ENCODE data around the gene AMMECR1. TPM values are rescaled to one million over a fixed set of nuclear protein-coding genes. Genes with fewer than 3 reads are reported as not detected.

AMMECR1 gene
- total and polyA plus RNA-seq, 2 of the 8 experiments (the other 6 are each of a cell fraction or from before 2014, with no cell fraction given) = 10.2 to 21.2 TPM

- Histone ChIP-seq H2BK120ac (replicated peaks; ENCODE audit: low read depth, low read length) (no peak overlapping the region), H3K79me2 (ENCODE audit: control insufficient read depth in 1 of 2, insufficient read depth in 2 of 2, low read length in 2 of 2) (no peaks in the 10 kb centered on the region), H4K20me1 (replicated peaks in 1 of 2; ENCODE audit: control insufficient read depth in 1 of 2, insufficient read depth in 2 of 2, low read length in 2 of 2) (no peaks in the 10 kb centered on the region), H4K91ac (replicated peaks; ENCODE audit: insufficient read length, low read length) (no peak overlapping the region), H2AK5ac (ENCODE audit: low read depth, low read length) (no peak overlapping the region), H2AFZ (ENCODE audit: low read length) (no peak overlapping the region), H3K14ac (ENCODE audit: insufficient read length) (no peak overlapping the region), H3K4ac (replicated peaks; ENCODE audit: insufficient read length, low read depth, low read length) (no peak overlapping the region), H3K9me3 (ENCODE audit: insufficient read depth in 2 of 2, low read depth in 1 of 2, low read length in 1 of 2) (no peaks in the 10 kb centered on the region), H3K36me3 (ENCODE audit: control insufficient read depth in 2 of 4, insufficient read depth in 4 of 4, low read length in 3 of 4) (no peaks in the 10 kb centered on the region), H4K5ac (ENCODE audit: insufficient read length, low read depth, low read length) (no peak overlapping the region), H3K9ac (replicated peaks in 1 of 4; ENCODE audit: extremely low read depth in 1 of 4, low read depth in 3 of 4, low read length in 3 of 4) (no peak overlapping the region), H3K23me2 (ENCODE audit: low read depth, low read length) (no peaks in the 10 kb centered on the region), H2BK15ac (ENCODE audit: low read length) (no peak overlapping the region), H3K18ac (ENCODE audit: extremely low read depth, low read length) (no peak overlapping the region), H3K4me3 (ENCODE audit: extremely low read depth in 1 of 4, insufficient read depth in 2 of 4, low read depth in 3 of 4, low read length in 4 of 4) (no peak overlapping the region), H3K23ac (ENCODE audit: insufficient read length) (no peak overlapping the region), H3K79me1 (ENCODE audit: low read depth, low read length) (no peaks in the 10 kb centered on the region), H2BK12ac (ENCODE audit: low read depth, low read length) (no peak overlapping the region), H3K27me3 (replicated peaks in 1 of 4; ENCODE audit: control insufficient read depth in 3 of 4, extremely low read depth in 1 of 4, insufficient read depth in 3 of 4, low read length in 3 of 4) (no peaks in the 10 kb centered on the region), H4K8ac (ENCODE audit: extremely low read depth, insufficient read depth, low read length) (no peak overlapping the region), H3K4me1 (replicated peaks in 1 of 4; ENCODE audit: control insufficient read depth in 3 of 4, insufficient read depth in 4 of 4, low read length in 3 of 4) (no peaks in the 10 kb centered on the region), H3K4me2 (ENCODE audit: insufficient read depth in 1 of 2, low read depth in 2 of 2, low read length in 2 of 2) (no peak overlapping the region), H3K56ac (replicated peaks; ENCODE audit: insufficient read length, low read depth, low read length) (no peak overlapping the region), H2BK20ac (ENCODE audit: low read length) (no peak overlapping the region), H3K27ac (ENCODE audit: low read depth, low read length) (no peak overlapping the region), H2BK5ac (ENCODE audit: low read depth, low read length) (no peak overlapping the region)
- POLR2A ChIA-PET (ENCODE audit: partially characterized antibody) = no interaction called here
- CTCF ChIA-PET (ENCODE audit: partially characterized antibody) = interaction anchor here (0.7 kb wide), 1 partner anchor 71 kb away, joined by 3 read pairs; no protein-coding TSS in a partner anchor
- no peak for FAIRE-seq
- WGBS, 2 experiments (ENCODE audit: extremely low coverage in 1 of 2, insufficient coverage in 1 of 2, insufficient read length in 1 of 2, insufficient replicate concordance in 2 of 2, low coverage in 1 of 2, low lambda C conversion rate in 2 of 2, missing lambda C conversion rate in 1 of 2) = 92% methylated on average over 11 of the region's 11 CpGs; no CpG with 5 or more reads in 1 of the 2 experiments
- no peak for DNase-seq (ENCODE audit: low read depth in 1 of 2, low spot score in 2 of 2)
- no peak for TF ChIP-seq CTCF (IDR thresholded peaks at IDR 0.05; ENCODE audit: control extremely low read depth in 1 of 3, insufficient read depth in 1 of 3, low read depth in 1 of 3, low read length in 3 of 3)
- TF ChIP-seq RXRA (IDR thresholded peaks at IDR 0.05; ENCODE audit: insufficient read depth, low read depth, low read length) = no peak
These were observed 23.5 kb upstream of the AMMECR1 start for GRCh38 chrX:110341189-110342035.
